ENCODE results near the gene YWHAG. TPM values are rescaled to one million over a fixed set of nuclear protein-coding genes. Genes with fewer than 3 reads are reported as not detected.

Gene YWHAG
- total and polyA plus RNA-seq, 2 experiments from 2014 or later: 82.2 to 179 TPM

GRCh38 chr7:76359111-76359977 lies 553 bp upstream of the YWHAG start (continued):
- TF ChIP-seq ZNF462 (CRISPR knock-in tag; IDR thresholded peaks at IDR 0.05) (no peak), STAT1 (IDR thresholded peaks at IDR 0.05; ENCODE audit: unreplicated experiment) (no peak), ETS1 (IDR thresholded peaks at IDR 0.05) (peak; percentile 92), CREB1 (CRISPR knock-in tag; IDR thresholded peaks at IDR 0.05; ENCODE audit: low read depth) (peak; percentile 64; the same call in 1 of the 2 replicates), EZH2phosphoT487 (IDR thresholded peaks at IDR 0.05; ENCODE audit: unreplicated experiment) (no peak)

GRCh38 chr7:76358011-76358480 lies 745 bp downstream of the YWHAG start:
- Mint-ChIP-seq H3K36me3 (ENCODE audit: low read depth) (peaks cover 51% of the 10 kb centered on the region), H3K27me3 (ENCODE audit: insufficient read depth, low read depth, poor library complexity) (peaks cover 17% of the 10 kb centered on the region), H3K4me1 (peaks cover 31% of the 10 kb centered on the region), H3K27ac (peak overlapping the region; percentile 98), H3K4me3 (peak overlapping the region; percentile 94), H3K9me3 (no peaks in the 10 kb centered on the region; the same call in 2 of the 3 replicates)
- H3K27me3 ChIP-seq (ENCODE audit: insufficient read depth): no peaks in the 10 kb centered on the region
- H3K9me2 ChIP-seq (ENCODE audit: insufficient read depth): no peaks in the 10 kb centered on the region
- H2AFZ ChIP-seq: no peak overlapping the region
- H3K36me3 ChIP-seq (ENCODE audit: insufficient read depth): peaks cover 17% of the 10 kb centered on the region
- H3K4me3 ChIP-seq: peak overlapping the region; percentile 99
- peaks cover 57% of the 10 kb centered on the region for H3K79me2 ChIP-seq (replicated peaks; ENCODE audit: insufficient read depth)
- peak overlapping the region; percentile 93 for H3K27ac ChIP-seq (ENCODE audit: low read depth)
- peak overlapping the region; percentile 82 for H3K4me2 ChIP-seq
- peaks cover 49% of the 10 kb centered on the region for H4K20me1 ChIP-seq (replicated peaks; ENCODE audit: insufficient read depth)
- H3K4me1 ChIP-seq (ENCODE audit: insufficient read depth): peaks cover 36% of the 10 kb centered on the region
- H3F3A ChIP-seq (replicated peaks; ENCODE audit: low read depth): no peaks in the 10 kb centered on the region
- ATAC-seq (peak; percentile 43), DNase-seq (ENCODE audit: low spot score) (peak; percentile 74)
- TF ChIP-seq JUNB (IDR thresholded peaks at IDR 0.05; ENCODE audit: unreplicated experiment) (no peak), ZNF114 (CRISPR knock-in tag; IDR thresholded peaks at IDR 0.05) (no peak), EZH2phosphoT487 (IDR thresholded peaks at IDR 0.05; ENCODE audit: unreplicated experiment) (no peak), STAT1 (IDR thresholded peaks at IDR 0.05; ENCODE audit: unreplicated experiment) (no peak)
